Astrocyte of the hippocampus (primary cell): Measurements from ENCODE around the gene GCK.

ENCODE experiments used
- DNase-seq: peaks from one replicate; pipeline ENCODE4 v3.0.0; 2011; ENCODE audit warnings: low read depth, low spot score

GCK gene

GRCh38 chr7:44189286-44189992 lies at the start of gene GCK:
Gene GCK (minus strand): TSS chr7:44189439. CDS start chr7:44188953, 486 bp downstream.
- DNase-seq, result no peak

DNA sequence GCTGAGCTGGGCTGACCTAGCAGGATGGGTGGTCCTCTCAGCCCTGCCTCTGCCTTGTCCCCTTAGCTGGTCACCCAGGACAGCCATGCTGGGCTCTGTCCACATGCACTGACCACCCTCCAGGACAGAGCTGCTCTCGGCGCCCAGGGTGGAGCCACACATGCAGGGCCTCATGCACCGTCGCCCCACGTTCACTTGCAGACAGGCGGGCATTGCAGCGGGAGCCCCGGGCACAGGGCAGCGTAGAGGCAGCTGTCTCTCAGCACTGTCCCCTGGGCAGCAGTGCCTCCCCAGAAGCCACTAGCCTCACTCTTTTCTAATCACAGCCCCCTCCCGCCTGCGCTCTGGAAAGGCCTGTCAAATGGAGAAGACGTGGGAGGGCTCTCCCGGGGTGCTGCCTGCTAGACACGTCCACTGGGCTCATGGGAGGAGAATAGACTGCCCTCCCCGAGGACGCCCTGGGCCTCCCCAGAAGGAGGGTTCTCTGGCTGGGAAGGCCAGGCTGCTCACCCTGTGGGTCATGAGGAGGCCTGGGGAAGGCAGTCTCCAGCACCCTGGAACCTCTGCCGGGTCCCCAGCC lies 49.0 kb upstream of the GCK start:
- no peak for DNase-seq

DNA sequence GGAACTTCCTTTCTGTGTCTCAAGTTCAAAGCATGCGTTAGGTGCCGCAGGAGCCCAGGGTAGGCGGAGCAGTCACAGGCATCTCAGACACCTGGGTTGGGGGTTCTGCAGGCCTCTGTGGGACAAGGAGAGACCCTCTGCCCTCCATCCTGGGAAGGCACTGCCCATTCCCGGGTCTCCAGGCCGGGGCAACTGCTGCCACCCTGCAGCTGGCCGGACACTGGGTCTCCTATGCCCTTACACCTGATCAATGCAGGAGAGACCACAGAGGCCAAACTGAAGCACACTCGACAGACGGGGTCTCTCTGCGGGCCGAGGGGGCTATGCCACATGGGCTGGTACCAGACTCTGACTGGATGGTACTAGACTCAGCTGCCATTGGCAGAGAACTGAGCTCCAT lies 48.5 kb upstream of the GCK start:
- no peak for DNase-seq

DNA sequence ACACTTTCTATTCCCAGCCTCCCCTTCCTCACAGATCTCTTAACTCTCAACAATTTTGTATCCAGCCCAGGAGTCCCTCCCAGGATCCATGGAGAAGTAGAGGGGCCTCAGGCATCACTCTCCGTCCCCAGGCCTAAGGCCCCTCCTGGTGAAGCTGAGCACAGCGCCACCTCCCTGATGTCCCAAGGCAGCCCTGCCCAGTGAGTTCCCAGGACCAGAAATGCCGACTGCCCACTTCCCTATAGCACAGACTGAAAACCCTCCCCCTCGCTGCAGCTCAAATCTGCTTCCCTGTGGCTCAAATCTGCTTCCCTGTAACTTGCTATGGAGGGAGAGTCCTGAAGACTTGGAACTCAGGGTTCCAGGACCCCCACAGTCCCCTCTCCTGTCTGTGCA lies 47.1 kb upstream of the GCK start:
- no peak for DNase-seq

- DNase-seq, result no peak
Observed at GRCh38 chr7:44235582-44236332, 46.5 kb upstream of the GCK start.

GRCh38 chr7:44235066-44235465 lies 45.8 kb upstream of the GCK start:
- no peak for DNase-seq

- DNase-seq, result no peak
Observed at GRCh38 chr7:44232901-44233715, 43.9 kb upstream of the GCK start.

GRCh38 chr7:44232396-44232795 lies 43.2 kb upstream of the GCK start:
- no peak for DNase-seq

- DNase-seq, result no peak
Observed at GRCh38 chr7:44231088-44231487, 41.8 kb upstream of the GCK start.

GRCh38 chr7:44230286-44230685 lies 41.0 kb upstream of the GCK start:
- DNase-seq, result no peak

- DNase-seq, result no peak
Observed at GRCh38 chr7:44229546-44230105, 40.4 kb upstream of the GCK start.

- DNase-seq, result no peak
Observed at GRCh38 chr7:44228571-44229350, 39.5 kb upstream of the GCK start.

- no peak for DNase-seq
Observed at GRCh38 chr7:44227911-44228310, 38.7 kb upstream of the GCK start.

GRCh38 chr7:44226396-44226753 lies 37.1 kb upstream of the GCK start:
- no peak for DNase-seq

DNA sequence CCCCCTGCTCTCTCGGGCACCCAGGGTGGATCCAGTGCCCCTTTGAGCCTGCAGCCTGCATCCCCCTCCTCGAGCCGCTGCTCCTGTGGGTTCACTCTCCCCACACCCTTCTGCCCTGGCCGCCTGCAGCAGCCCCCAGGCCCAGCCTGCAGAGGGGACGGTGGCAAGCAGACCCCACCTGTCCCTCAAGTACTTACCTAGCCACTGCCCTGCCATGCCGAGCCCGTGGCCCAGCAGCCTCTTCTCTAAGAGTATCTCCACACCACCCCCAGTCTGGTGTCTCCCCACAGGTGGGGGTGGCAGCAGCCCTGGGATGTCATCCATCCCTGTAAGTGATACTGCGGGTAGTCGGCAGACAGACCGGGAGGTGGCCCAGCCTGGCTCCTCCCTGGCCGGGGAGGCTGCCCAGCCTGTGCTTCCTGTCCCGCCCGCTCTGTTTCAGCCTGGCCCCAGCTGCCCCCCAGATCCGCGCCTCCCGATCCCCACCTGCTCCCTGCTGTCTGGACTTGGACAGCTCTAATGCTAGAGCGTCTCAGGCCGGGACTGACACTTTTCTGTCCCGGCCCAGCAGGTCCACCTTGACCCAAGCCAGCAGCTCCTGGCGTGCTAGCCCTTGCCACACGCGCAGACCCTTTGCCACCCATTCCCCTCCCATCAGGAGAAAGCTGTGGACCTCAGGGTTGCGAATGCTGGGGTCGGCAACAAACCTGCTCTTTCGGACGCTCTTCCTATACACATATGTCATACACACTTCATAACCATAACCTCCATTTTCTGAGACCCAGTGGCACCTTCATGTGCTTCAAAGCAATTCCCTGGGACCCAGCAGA lies 36.5 kb upstream of the GCK start:
- DNase-seq, result no peak

GRCh38 chr7:44224974-44225565 lies 35.8 kb upstream of the GCK start:
- no peak for DNase-seq

DNA sequence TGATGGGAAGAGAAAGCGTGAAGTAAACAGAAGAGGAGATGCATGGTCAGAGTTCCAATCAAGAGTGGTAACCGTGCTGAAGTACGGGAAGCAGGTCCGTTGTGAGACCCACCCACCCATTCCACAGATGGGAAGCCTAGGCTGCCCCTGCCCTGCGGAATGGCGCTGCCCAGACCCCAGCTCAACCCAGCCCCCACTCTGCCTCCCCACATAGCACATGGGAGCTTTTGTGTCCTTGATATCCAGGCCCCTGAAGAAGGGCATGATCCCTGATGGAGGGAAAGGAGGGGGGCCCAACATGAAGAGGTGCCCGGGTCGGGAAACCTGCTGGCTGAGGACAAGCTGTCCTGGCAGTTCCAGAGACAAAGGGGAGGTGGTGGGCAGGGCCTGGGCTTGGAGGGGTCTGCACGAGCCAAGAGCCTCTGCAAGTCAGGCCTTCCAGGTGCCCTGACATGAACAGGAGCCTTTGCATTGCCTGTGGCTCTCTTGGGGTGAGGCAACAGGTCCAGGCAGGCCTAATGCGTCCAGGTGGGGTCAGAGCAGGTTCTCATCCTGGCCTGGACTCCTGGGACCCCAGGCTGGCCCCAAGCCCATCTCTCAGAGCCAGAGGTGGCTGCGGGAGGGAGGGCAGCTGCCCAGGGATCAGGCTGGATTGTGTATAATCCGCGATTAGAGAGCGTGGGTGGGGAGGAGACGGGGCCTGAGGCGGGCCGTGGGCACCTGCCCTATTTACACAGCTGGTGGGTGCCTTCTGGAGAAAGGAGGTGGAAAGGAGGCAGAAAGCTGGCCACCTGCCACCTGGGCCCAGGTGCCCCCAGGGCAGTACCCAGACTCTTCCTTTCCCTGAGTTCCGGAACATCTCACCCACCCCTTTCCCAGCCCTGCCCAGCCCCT lies 35.1 kb upstream of the GCK start:
- DNase-seq, result no peak

GRCh38 chr7:44223362-44224079 lies 34.3 kb upstream of the GCK start:
- no peak for DNase-seq
